Small intestine (tissue), 7 donors: ENCODE measurements around the gene TNS3. TPM values are rescaled to one million over a fixed set of nuclear protein-coding genes. Genes with fewer than 3 reads are reported as not detected.

ENCODE experiments used
- DNase-seq, 2 donors: peaks; one replicate each; pipeline versions ENCODE4 v3.0.0 to v3.0.0-alpha.2; 2013
- FAIRE-seq: peaks from 2 replicates; lab custom pipeline; 2012; peaks lifted over from hg19 to GRCh38; lab: Jason Lieb, UNC
- H3K27ac ChIP-seq, 3 donors: one replicate each; pipeline ENCODE4 v1.5.1; 2013; ENCODE audit warnings: low read length in 2 of 3, mild to moderate bottlenecking in 2 of 3, control low read depth in 1 of 3, inconsistent platforms in 1 of 3, low read depth in 1 of 3, moderate library complexity in 1 of 3
- H3K27me3 ChIP-seq, 3 donors: one replicate each; pipeline ENCODE4 v1.6.1; 2013; ENCODE audit warnings: low read length in 3 of 3, inconsistent platforms in 1 of 3; ENCODE audit not compliant: control insufficient read depth in 3 of 3, insufficient read depth in 3 of 3
- H3K36me3 ChIP-seq, 3 donors: one replicate each; pipeline ENCODE4 v1.6.1; 2013; ENCODE audit warnings: low read length in 3 of 3, inconsistent platforms in 1 of 3, low read depth in 1 of 3, mild to moderate bottlenecking in 1 of 3, moderate library complexity in 1 of 3; ENCODE audit not compliant: control insufficient read depth in 3 of 3, insufficient read depth in 2 of 3
- H3K4me1 ChIP-seq, 3 donors: one replicate each; pipeline ENCODE4 v1.6.1; 2013; ENCODE audit warnings: low read length in 2 of 3, inconsistent platforms in 1 of 3, low read depth in 1 of 3, mild to moderate bottlenecking in 1 of 3, moderate library complexity in 1 of 3; ENCODE audit not compliant: control insufficient read depth in 3 of 3, insufficient read depth in 2 of 3
- H3K4me3 ChIP-seq, 3 donors: one replicate each; pipeline ENCODE4 v1.5.1; 2013; ENCODE audit warnings: low read length in 3 of 3, control low read depth in 1 of 3, inconsistent platforms in 1 of 3, low read depth in 1 of 3, mild to moderate bottlenecking in 1 of 3, moderate library complexity in 1 of 3
- H3K9me3 ChIP-seq, 2 donors: one replicate each; pipeline ENCODE4 v1.6.1; 2013; ENCODE audit warnings: low read depth in 1 of 2, low read length in 1 of 2; ENCODE audit not compliant: control insufficient read depth in 2 of 2, insufficient read depth in 1 of 2
- WGBS, 3 donors: extraction: QIAGEN DNeasy Blood & Tissue Kit; methylation state at CpG; one replicate each; pipeline ENCODE4 v1.1.7; 2013; 5-methylcytosine and 5-hydroxymethylcytosine counted together
- polyA plus RNA-seq, 4 donors: library from polyadenylated mRNA; stranded (reverse) in 3 of 4; unstranded in 1 of 4; fragments of 200-250 nt in 3 of 4; fragments of 120-200 nt in 1 of 4; gene quantifications; one replicate each; pipeline versions ENCODE4 v1.2.1 to v1.2.3, GENCODE V29; 2013
- donor health status: healthy with polysubstance abuse.
- donor health status: control.
- donor health status: control.
- donor health status: Bipolar disorder and iron deficiency.
- donor health status: healthy.

TNS3 gene
- polyA plus RNA-seq, 4 donors: 17.2 to 67.1 (median 27.3) TPM

DNA sequence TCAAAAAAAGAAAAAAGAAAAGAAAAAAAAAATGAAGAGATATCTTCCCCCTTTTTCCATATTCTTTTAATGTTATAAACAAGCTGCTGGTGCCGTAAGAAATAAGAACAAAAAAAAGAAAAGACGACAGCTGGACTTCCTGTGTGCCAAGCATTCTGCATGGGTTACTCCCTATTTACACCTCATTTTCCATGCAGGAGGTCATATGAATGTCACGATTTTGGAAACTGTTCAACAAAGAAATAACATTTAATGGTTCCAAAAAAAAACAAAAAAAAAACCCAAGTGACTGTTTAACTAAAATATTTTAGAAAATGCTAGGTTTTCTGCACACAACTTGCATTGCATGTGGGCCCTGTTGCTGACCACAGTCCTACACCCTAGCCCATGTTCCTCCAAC, 159.3 kb downstream of the TNS3 start:
- H3K27ac ChIP-seq: no peak overlapping the region
- WGBS, 3 donors: 69 to 82% (median 73%) methylated on average over 3 of the region's 3 CpGs
- H3K36me3 ChIP-seq: peaks cover 7 to 72% (median 18%) of the 10 kb centered on the region in 3 donors
- H3K4me3 ChIP-seq: no peak overlapping the region
- no peaks in the 10 kb centered on the region for H3K4me1 ChIP-seq
- FAIRE-seq: no peak
- no peak for DNase-seq
- H3K27me3 ChIP-seq: no peaks in the 10 kb centered on the region
- H3K9me3 ChIP-seq: peaks cover 0 to 6% of the 10 kb centered on the region in 2 donors

DNA sequence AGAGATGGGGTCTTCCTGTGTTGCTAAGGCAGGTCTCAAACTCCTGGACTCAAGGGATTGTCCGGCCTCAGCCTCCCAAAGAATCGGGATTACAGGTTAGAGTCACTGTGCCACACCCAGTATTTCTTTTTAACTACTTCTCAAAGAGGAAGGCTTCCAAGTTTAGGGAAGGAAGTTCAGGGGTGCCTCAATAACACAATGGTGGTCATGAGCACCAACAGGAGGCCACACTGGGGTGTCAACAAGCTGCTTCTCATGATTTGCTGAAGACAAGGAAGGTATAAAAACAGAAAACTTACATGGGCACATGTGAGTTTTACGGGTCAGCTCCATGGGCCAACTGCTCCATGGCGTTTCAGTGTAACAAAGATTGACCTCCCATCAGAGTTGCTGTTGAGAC, 160.5 kb downstream of the TNS3 start:
- no peak for FAIRE-seq
- 88 to 92% (median 89%) methylated on average over 4 of the region's 4 CpGs for WGBS, 3 donors
- H3K36me3 ChIP-seq: peaks cover 7 to 70% (median 15%) of the 10 kb centered on the region in 3 donors

DNA sequence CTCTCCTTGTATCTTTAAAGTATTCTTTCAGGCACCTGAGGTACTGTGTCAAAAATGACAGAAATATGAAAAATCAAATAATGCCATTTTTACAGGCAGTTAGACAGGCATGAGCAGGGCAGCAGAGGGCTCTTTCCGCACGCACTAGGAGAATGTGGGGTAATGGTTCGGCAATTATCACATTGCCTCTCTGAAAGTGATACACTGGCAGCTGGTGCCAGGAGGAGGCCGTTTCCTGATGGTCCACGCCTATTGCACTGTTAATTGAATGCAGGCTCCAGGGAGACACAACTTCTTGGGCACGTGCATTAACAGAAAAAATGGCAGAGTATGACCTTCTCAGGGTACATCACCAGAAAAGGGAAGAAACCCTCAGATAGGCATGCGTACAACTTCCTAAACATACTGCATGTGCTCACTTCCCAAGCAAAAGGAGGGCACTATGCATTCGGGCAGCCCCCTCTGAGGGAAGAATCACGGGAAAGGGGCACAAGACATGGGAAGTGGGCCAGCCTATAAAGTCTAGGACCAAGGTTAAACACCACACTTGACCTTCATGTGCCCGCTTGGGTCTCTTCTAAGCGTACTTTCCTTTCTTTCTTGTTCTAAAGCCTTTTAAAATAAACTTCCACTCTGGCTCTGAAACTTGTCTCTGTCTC, 161.7 kb downstream of the TNS3 start:
- Histone ChIP-seq H3K36me3 (peaks cover 6 to 75% (median 15%) of the 10 kb centered on the region in 3 donors), H3K4me3 (no peak overlapping the region), H3K9me3 (peaks cover 0 to 6% of the 10 kb centered on the region in 2 donors), H3K27ac (no peak overlapping the region), H3K4me1 (no peaks in the 10 kb centered on the region), H3K27me3 (no peaks in the 10 kb centered on the region)
- no peak for FAIRE-seq
- no peak for DNase-seq
- WGBS, 3 donors: 91 to 95% (median 95%) methylated on average over 11 of the region's 11 CpGs

More for the DNA sequence above, 160.5 kb downstream of the TNS3 start:
- Histone ChIP-seq H3K9me3 (peaks cover 0 to 6% of the 10 kb centered on the region in 2 donors), H3K27ac (no peak overlapping the region), H3K4me1 (no peaks in the 10 kb centered on the region), H3K4me3 (no peak overlapping the region), H3K27me3 (no peaks in the 10 kb centered on the region)
- DNase-seq: no peak

DNA sequence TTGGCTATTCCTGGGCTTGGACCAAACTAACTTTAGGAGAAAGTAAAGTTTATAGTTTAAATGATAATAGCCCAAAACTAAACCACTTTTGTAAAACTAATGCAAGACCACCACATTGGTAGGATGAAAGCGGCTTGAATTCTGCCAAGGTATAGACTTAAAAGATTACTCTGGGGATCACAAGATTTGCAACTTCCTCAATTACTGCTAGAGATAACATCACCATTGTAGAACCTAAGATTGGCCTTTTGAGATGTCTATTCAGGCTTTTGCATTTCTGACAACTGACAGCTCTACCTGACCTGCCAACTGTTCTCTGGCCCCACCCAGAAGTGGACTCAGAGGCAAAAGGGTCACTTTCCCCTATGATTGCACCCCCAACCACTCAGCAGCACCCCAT, 162.4 kb downstream of the TNS3 start:
- WGBS, 3 donors: 91 to 100% (median 96%) methylated on average over 1 of the region's 1 CpG
- H3K27ac ChIP-seq: no peak overlapping the region
- no peak for FAIRE-seq
- peaks cover 0 to 6% of the 10 kb centered on the region in 2 donors for H3K9me3 ChIP-seq
- H3K4me3 ChIP-seq: no peak overlapping the region
- H3K4me1 ChIP-seq: no peaks in the 10 kb centered on the region
- H3K27me3 ChIP-seq: no peaks in the 10 kb centered on the region
- H3K36me3 ChIP-seq: peaks cover 3 to 75% (median 15%) of the 10 kb centered on the region in 3 donors
- DNase-seq: no peak

DNA sequence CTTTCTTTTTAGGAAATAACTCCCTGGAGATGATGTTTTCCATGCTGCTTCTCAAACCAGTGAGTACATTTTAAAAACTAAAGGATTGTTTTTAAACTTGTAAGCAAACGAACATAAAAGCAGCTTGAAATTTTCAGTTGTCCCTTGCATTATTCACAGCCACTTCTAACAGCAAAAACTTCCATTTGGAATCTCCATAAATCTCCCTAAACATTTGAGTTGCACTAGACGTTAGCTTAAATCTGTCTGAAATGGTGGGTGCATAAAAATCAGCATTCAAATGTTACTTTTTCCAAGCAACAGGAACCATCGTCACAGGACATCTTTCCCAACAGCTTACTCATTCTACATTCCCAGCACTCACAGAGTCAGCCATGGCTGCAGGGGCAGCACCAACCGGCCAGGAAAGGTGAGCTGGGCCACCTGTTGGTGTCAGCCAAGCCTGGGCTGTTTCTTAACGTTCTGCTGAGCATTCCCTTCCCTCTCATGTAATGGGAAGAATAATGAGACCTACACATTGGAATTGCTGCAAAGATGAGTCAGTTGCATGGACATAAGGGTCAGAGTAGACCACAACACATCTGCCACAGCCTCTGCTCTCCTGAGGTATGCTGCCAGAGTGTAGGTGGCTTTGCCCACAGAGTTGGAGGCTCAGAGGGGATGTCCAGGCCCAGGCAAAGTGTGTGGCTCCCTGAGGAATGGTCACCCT, 163.2 kb downstream of the TNS3 start:
- H3K27ac ChIP-seq: no peak overlapping the region
- H3K36me3 ChIP-seq: peaks cover 3 to 75% (median 11%) of the 10 kb centered on the region in 3 donors
- H3K9me3 ChIP-seq: peaks cover 0 to 6% of the 10 kb centered on the region in 2 donors
- DNase-seq (no peak), FAIRE-seq (no peak)
- H3K4me3 ChIP-seq: no peak overlapping the region
- WGBS, 3 donors: 66 to 78% (median 69%) methylated on average over 5 of the region's 5 CpGs
- H3K27me3 ChIP-seq: no peaks in the 10 kb centered on the region
- H3K4me1 ChIP-seq: no peaks in the 10 kb centered on the region

DNA sequence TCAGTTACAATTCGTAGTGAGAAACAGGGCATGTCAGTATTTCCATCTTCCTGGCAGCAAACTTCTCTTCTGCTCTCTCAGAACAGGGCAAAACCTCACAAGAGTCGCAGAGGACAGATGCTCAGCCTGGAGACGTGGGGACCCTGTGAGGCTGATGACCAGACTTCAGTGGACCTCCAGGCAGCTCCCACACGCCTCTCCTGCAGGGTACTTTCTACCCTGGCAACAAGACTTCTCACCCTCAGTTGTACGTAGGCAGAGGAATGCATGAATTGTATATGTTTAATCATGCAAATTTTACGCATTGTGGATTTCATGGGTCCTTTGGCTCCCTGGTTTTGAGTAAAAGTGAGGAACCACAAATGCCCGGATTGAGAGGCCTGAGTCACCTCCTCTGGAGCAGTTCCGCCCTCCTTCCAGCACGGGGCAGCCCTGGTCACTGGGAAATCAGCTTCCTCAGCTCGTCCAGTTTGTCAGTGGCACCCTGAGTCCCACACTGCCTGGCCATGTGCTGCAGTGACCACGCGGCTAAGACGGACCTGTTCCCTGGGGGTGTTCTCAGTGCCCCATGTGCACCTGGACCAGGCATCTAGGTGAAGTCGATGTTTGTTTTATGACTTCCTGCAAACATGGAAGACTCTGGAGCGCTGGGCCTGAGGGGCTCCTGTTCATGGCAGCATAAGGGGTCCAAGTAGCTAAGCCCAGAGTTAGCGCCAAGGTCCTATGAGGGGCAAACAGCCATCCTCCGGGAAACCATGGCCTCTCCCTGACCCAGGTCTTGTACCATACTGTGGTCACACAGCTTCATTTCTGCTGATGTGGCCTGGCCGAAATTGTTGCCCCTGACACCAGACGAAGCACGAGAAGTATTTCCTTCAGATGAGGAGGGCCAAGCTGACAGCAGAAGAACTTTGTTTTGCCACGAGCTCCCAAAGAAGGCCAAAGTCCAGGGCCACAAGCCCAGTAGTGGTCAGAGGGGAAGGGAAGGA, 165.1 kb downstream of the TNS3 start:
- no peaks in the 10 kb centered on the region for H3K27me3 ChIP-seq
- H3K9me3 ChIP-seq: peaks cover 0 to 6% of the 10 kb centered on the region in 2 donors
- H3K4me3 ChIP-seq: no peak overlapping the region
- no peak for FAIRE-seq
- 80 to 85% (median 85%) methylated on average over 21 of the region's 21 CpGs for WGBS, 3 donors
- peaks cover 0 to 76% (median 14%) of the 10 kb centered on the region in 3 donors for H3K36me3 ChIP-seq
- DNase-seq: peak in 1 of 2 donors; percentile 27
- H3K27ac ChIP-seq: no peak overlapping the region
- H3K4me1 ChIP-seq: no peaks in the 10 kb centered on the region

DNA sequence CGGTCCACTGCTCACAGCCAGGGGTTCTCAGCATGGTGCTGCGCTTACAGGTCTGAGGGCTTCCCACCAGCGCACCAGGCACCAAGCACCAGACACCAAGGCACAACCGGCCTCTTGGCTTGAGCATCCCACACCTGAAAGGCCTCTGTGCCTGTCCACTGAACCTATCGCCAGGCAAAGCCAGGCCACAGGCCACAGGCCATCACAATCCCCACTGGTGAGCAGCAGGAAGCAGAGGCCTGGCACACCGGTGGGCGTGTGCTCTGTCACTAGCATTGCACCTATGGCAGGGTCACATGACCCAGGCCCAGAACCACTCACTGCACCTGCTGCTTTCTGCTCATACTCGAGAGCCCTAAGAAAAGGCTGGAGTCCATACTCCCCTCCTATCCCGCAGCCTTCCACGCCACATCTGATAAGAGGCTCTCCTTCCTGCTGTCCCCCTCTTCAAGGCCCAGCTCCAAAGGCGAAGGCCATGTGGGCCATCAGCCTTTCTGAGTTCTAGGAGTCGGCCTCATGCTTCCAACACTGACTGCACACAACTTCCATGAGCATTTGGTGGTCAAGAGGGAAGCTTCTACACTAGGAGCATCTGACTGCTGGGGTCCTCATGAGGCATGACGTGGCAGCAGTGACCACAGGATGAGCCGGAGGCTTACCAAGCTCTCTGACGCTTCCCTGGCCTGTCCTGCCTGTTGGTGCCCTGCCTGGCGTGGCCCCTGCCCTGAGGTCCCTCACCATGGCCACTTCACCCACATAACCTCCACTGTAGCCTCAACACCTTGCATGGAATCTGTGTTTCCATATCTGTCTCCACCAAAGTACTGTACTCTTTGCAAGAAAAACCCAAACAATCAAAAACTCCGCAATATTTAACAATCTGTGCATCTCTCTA, 166.3 kb downstream of the TNS3 start:
- DNase-seq: no peak
- Histone ChIP-seq H3K9me3 (peaks cover 0 to 6% of the 10 kb centered on the region in 2 donors), H3K4me1 (no peaks in the 10 kb centered on the region), H3K27ac (no peak overlapping the region), H3K4me3 (no peak overlapping the region), H3K36me3 (peaks cover 0 to 72% (median 10%) of the 10 kb centered on the region in 3 donors), H3K27me3 (no peaks in the 10 kb centered on the region)
- 87 to 92% (median 89%) methylated on average over 17 of the region's 17 CpGs for WGBS, 3 donors
- no peak for FAIRE-seq
